Progenitor cell of endocrine pancreas (in vitro differentiated cells): ENCODE data around the gene DNAH11. TPM values are rescaled to one million over a fixed set of nuclear protein-coding genes. Genes with fewer than 3 reads are reported as not detected.

Source experiments
- DNase-seq: peaks from one replicate; pipeline ENCODE4 v3.0.0; 2021; ENCODE audit warnings: low spot score; ENCODE audit not compliant: unreplicated experiment
- H3K27ac Mint-ChIP-seq: 2 replicates; pipeline ENCODE4 v1.8.0; 2021; ENCODE audit warnings: mild to moderate bottlenecking, moderate library complexity, mixed read lengths
- H3K27me3 Mint-ChIP-seq: 2 replicates; pipeline ENCODE4 v1.8.0; 2021; ENCODE audit warnings: mixed read lengths
- H3K36me3 Mint-ChIP-seq: 2 replicates; pipeline ENCODE4 v1.8.0; 2022; ENCODE audit warnings: mixed read lengths; ENCODE audit not compliant: insufficient read depth
- H3K4me1 Mint-ChIP-seq: 2 replicates; pipeline ENCODE4 v1.8.0; 2021; ENCODE audit warnings: low read depth, mixed read lengths
- H3K4me3 Mint-ChIP-seq: 2 replicates; pipeline ENCODE4 v1.8.0; 2021; ENCODE audit warnings: low read depth, mild to moderate bottlenecking, moderate library complexity, mixed read lengths
- H3K9me3 Mint-ChIP-seq: 2 replicates; pipeline ENCODE4 v1.8.0; 2021; ENCODE audit warnings: low read depth, mixed read lengths
- CTCF ChIP-seq: fragments of 200-600 bp; sonication (generic); IDR thresholded peaks from one replicate; pipeline ENCODE4 v1.5.0; 2021; ENCODE audit warnings: antibody characterized with exemption, mild to moderate bottlenecking; ENCODE audit not compliant: unreplicated experiment
- total RNA-seq: library from RNA; stranded (reverse); gene quantifications from 2 replicates; pipeline ENCODE4 v1.2.1, GENCODE V29; 2021

The DNAH11 gene
- total RNA-seq, 1 donor from 2014 or later: 1.6 TPM

- peak; percentile 22 for DNase-seq
- Mint-ChIP-seq H3K4me1 (peaks cover 8% of the 10 kb centered on the region), H3K9me3 (peaks cover 9% of the 10 kb centered on the region), H3K27me3 (no peaks in the 10 kb centered on the region), H3K27ac (no peak overlapping the region), H3K4me3 (no peak overlapping the region), H3K36me3 (peaks cover 29% of the 10 kb centered on the region)
- TF ChIP-seq CTCF: peak; percentile 63
Observed at GRCh38 chr7:21507627-21508343, 35.1 kb upstream of the DNAH11 start.

- TF ChIP-seq CTCF: no peak
- Mint-ChIP-seq H3K27ac (no peak overlapping the region), H3K4me1 (peaks cover 7% of the 10 kb centered on the region), H3K4me3 (no peak overlapping the region), H3K27me3 (no peaks in the 10 kb centered on the region), H3K36me3 (peaks cover 29% of the 10 kb centered on the region), H3K9me3 (peaks cover 9% of the 10 kb centered on the region)
- no peak for DNase-seq
Observed at GRCh38 chr7:21508538-21508937, 34.3 kb upstream of the DNAH11 start.

DNA sequence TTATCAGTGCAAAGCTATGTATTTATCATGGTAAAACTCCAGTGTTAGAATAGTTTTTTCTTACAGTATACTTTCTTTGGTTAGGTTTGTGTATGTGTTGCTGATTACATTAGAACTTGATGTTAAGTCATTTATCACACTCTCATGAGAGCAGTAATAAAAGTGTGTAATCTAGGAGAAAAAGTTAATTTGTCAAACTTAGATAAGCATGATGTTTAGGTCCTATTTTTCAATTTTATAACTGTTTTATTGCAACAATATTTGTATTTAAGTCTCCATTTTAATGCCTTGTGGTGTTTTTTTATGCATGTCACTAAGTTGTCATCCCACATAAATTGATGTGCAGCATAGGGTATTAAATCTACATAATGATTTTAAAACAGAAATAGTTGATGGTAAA, 28.8 kb upstream of the DNAH11 start:
- H3K4me3 Mint-ChIP-seq: no peak overlapping the region
- no peak for TF ChIP-seq CTCF
- peaks cover 17% of the 10 kb centered on the region for H3K36me3 Mint-ChIP-seq
- DNase-seq: no peak
- H3K9me3 Mint-ChIP-seq: peaks cover 8% of the 10 kb centered on the region
- H3K27ac Mint-ChIP-seq: no peak overlapping the region
- H3K4me1 Mint-ChIP-seq: no peaks in the 10 kb centered on the region
- no peaks in the 10 kb centered on the region for H3K27me3 Mint-ChIP-seq

GRCh38 chr7:21524680-21525079, 18.2 kb upstream of the DNAH11 start:
- H3K9me3 Mint-ChIP-seq: peaks cover 6% of the 10 kb centered on the region
- H3K36me3 Mint-ChIP-seq: no peaks in the 10 kb centered on the region
- peaks cover 6% of the 10 kb centered on the region for H3K27me3 Mint-ChIP-seq
- TF ChIP-seq CTCF: no peak
- no peak overlapping the region for H3K4me3 Mint-ChIP-seq
- H3K27ac Mint-ChIP-seq: no peak overlapping the region
- no peaks in the 10 kb centered on the region for H3K4me1 Mint-ChIP-seq
- DNase-seq: no peak

DNA sequence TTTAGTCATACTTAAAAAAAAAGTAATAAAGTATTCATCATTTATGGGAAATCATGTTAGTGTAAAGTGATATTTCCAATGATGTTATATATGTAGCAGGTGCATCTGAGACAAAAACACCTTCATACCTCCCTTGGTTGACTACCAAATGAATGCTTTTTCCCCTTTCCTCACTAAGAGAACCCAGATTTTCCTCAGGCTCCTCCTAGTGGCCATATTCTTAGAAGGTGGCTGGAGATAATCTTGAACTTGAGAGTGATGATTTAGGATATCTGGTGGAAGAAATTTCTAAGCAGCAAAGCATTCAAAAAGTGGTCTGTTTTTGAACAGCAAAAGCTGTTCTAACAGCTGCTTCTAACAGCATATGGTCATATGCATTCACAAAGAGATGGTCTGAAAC, 16.8 kb upstream of the DNAH11 start:
- no peak for DNase-seq
- no peak overlapping the region for H3K4me3 Mint-ChIP-seq
- peaks cover 15% of the 10 kb centered on the region for H3K27me3 Mint-ChIP-seq
- H3K4me1 Mint-ChIP-seq: no peaks in the 10 kb centered on the region
- no peaks in the 10 kb centered on the region for H3K36me3 Mint-ChIP-seq
- peaks cover 6% of the 10 kb centered on the region for H3K9me3 Mint-ChIP-seq
- peak; percentile 17 for TF ChIP-seq CTCF
- no peak overlapping the region for H3K27ac Mint-ChIP-seq
